Coronary artery (tissue), 2 donors: ENCODE results near the gene CACNA2D3.

ENCODE experiments used
- DNase-seq: peaks from one replicate; pipeline ENCODE4 v3.0.0-alpha.2; 2017; ENCODE audit warnings: low spot score
- H3K27ac ChIP-seq, 2 donors: fragments of 200-600 bp; sonication (generic); one replicate each; pipeline ENCODE4 v1.5.1; 2016 to 2019
- H3K4me3 ChIP-seq: fragments of 200-600 bp; sonication (generic); 2 replicates; pipeline ENCODE4 v1.5.1; 2016; ENCODE audit warnings: mild to moderate bottlenecking, moderate library complexity
- CTCF ChIP-seq: fragments of 200-600 bp; sonication (generic); IDR thresholded peaks from one replicate; pipeline ENCODE4 v1.5.1; 2019; ENCODE audit warnings: antibody characterized with exemption

Gene CACNA2D3

DNA sequence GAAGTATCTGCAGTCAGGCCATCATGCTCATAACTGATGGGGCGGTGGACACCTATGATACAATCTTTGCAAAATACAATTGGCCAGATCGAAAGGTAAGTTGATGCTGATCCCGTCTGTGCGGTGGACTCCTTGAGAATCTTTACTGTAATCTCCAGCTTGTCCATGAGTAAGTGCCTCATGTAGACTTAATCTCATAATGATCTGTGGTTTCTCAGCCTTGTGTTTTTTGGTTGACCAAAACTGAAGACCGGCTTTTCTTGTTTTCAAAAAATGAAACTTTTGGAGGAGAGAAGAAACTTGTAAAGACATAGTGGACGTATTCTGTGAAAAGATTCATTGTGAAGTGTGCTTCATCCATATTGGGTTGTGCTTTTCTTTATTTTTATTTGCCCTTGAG lies 519.8 kb downstream of the CACNA2D3 start:
- no peak for DNase-seq
- Histone ChIP-seq H3K27ac (no peak overlapping the region), H3K4me3 (no peak overlapping the region)
- no peak for TF ChIP-seq CTCF

DNA sequence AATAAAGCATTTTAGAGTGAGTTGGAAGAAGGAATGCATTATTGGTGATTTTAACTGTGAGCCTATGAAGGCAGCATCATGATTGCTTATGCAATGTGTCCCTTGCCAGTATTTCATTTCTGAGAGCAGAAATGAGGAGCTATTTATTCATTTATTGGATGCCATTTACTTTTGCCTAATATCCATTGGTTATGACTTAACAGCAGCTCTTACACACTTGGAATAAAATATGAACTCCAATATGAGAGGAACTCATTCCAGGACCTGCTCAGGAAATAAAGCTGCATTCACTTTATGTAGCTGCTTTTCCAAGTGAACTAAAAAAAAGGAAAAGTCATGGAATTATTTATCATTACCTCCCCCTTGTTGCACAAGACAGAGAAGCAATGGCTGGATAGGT lies 525.4 kb downstream of the CACNA2D3 start:
- no peak for DNase-seq

GRCh38 chr3:54649551-54649950 lies 527.2 kb downstream of the CACNA2D3 start:
- no peak overlapping the region for H3K4me3 ChIP-seq
- no peak for TF ChIP-seq CTCF
- no peak overlapping the region for H3K27ac ChIP-seq
- no peak for DNase-seq

More for the DNA sequence above, 525.4 kb downstream of the CACNA2D3 start:
- H3K27ac ChIP-seq, result no peak overlapping the region
- no peak for TF ChIP-seq CTCF
- no peak overlapping the region for H3K4me3 ChIP-seq

GRCh38 chr3:54653456-54654195 lies 531.3 kb downstream of the CACNA2D3 start:
- no peak for TF ChIP-seq CTCF
- no peak overlapping the region for H3K4me3 ChIP-seq
- DNase-seq, result no peak
- no peak overlapping the region for H3K27ac ChIP-seq

- TF ChIP-seq CTCF, result no peak
- no peak overlapping the region for H3K27ac ChIP-seq
- no peak overlapping the region for H3K4me3 ChIP-seq
- no peak for DNase-seq
Measured at GRCh38 chr3:54654776-54655175, 532.4 kb downstream of the CACNA2D3 start.

DNA sequence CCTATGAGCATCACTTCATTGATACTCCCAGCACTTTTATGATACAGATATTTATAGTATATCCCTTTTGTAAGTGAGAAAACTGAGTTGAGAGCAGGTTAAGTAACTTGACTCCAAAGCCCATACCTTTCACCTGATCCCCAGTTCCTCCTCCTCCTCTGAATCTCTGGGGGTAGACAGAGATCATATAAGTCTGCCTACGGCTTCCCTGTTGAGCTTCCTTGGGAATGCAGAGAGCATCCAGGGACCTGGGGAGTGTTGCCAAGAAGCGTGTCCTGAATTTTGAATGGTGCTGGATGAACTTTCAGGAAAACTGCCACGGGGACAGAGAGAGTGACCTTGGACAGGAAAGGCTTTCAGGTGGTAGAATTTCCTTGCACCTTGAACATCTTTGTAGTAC lies 537.0 kb downstream of the CACNA2D3 start:
- DNase-seq, result no peak

More for the DNA sequence above, 537.0 kb downstream of the CACNA2D3 start:
- TF ChIP-seq CTCF, result no peak
- Histone ChIP-seq H3K27ac (no peak overlapping the region), H3K4me3 (no peak overlapping the region)
